OCI-M1 (cell line): ENCODE data around the gene TTLL13.
A peak's percentile ranks its signal among the peaks of the same experiment; 100 is the strongest.
"Not testable (repeated sequence)": the region's sequence is repeated elsewhere in the genome, so short reads cannot be mapped to it uniquely, and the experiment has no call there.

ENCODE experiments used
- DNase-seq: peaks from one replicate; lab custom pipeline; 2025; lab: John Stamatoyannopoulos, UW

The TTLL13 gene

GRCh38 chr15:90287101-90287500 is 37.7 kb downstream of the TTLL13 start:
- DNase-seq: no peak

- no peak for DNase-seq
Observed at GRCh38 chr15:90287946-90288345, 38.6 kb downstream of the TTLL13 start.

- peak; percentile 50 for DNase-seq
Observed at GRCh38 chr15:90291679-90292356, 42.5 kb downstream of the TTLL13 start.

GRCh38 chr15:90293040-90293810 is 43.9 kb downstream of the TTLL13 start:
- peak; percentile 83 for DNase-seq

GRCh38 chr15:90294159-90294558 is 44.8 kb downstream of the TTLL13 start:
- no peak for DNase-seq

DNA sequence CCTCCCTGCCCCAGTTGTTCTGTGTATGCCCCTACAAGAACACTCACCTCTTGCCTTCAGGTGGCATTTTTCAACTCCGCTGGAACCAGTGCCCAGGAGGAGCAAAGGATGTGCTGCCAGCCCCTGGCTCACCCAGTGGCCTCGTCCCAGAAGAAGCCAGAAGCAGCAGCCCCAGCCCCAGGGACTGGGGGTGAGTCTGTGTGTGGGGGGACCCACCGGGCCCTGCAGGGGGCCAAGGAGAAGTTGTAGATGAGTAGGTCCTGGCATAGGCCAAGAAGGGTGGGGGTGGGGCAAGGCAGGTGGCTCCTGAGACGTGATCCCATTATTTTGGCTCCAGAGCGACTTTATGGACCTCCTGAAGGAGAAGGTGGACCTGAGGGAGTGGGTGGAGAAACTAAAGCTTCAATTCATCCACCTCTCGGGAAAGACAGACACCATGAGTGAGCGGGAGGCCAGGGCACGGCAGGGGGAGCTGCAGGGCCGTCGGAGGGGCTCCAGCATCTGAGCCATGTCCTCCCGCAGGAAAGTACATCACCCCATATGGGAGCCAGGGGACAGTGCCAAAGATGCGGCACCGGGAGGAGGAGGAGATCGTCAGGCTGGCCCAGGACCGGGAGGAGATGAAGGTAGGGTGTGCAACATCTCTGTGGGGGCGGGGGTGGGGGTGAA is 45.4 kb downstream of the TTLL13 start:
- DNase-seq: no peak

- DNase-seq: no peak
Observed at GRCh38 chr15:90295270-90295648, 45.9 kb downstream of the TTLL13 start.

DNA sequence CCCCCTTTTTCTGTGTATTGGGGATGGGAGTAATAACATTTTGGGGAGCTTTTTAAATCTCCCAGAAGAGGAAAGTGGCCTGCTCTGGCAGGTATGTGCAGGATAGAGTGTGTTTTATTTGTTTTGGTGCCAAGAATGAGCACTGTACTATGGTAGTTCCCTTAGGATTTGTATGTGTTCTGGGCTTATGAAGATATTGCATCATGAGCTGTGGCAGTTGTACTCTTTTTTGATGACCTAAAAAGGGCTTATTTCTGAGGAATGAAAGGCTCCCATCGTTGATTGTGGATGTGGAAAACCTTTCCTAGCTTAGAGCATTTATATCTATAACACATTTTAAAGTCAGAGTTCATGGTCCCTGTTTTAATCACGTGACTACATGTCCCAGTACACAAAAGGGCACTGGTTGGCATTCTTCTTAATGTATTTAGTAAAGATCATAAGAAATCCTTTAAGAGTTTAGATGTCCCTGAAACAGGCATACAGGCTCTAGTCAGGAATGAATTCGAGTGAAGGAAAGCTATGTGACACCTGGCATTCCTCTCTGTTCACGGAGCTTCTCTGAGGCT is 47.0 kb downstream of the TTLL13 start:
- DNase-seq: peak; percentile 33

DNA sequence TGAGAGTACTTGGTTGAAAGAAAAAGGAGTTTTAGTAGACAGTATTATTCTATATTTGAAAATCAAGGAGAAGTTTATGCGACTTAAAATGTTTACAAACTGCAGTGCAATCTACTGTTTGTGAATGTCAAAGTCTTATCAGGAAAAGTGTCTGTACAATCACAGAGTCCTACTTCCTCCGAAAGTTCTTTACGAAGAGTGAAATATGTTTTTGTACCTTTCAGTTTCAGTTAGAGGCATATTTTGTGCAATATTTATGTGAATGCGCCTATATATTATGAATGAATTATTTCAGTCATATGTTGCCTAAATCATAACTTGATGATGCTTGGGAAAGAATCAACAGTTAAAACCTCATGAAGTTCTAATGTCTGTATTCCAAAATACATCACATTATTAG is 47.7 kb downstream of the TTLL13 start:
- peak; percentile 42 for DNase-seq

DNA sequence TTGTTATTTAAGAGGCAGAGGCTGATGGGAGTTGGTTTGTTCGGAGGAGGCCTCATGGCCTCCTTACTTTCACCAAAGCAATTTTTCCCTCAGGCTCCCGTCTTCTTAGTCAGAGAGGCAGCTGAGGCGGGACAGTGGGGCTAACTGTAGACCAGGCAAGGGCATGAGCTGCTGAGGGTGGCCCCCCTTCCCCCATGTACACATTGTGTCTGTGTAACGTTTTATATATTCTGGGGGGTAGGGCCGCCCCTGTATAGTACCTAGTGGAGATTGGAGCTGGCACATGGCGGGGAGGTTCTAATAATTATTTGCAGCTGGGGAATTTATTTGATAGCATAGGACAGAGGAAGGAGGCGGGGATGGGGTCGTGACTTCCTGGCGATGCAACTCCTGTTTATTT is 51.2 kb downstream of the TTLL13 start:
- no peak for DNase-seq

GRCh38 chr15:90300988-90301706 is 51.8 kb downstream of the TTLL13 start:
- DNase-seq: peak; percentile 85

GRCh38 chr15:90301707-90302300 is 52.4 kb downstream of the TTLL13 start:
- no peak for DNase-seq

- not testable (repeated sequence) for DNase-seq
Observed at GRCh38 chr15:90305355-90305754, 56.0 kb downstream of the TTLL13 start.

DNA sequence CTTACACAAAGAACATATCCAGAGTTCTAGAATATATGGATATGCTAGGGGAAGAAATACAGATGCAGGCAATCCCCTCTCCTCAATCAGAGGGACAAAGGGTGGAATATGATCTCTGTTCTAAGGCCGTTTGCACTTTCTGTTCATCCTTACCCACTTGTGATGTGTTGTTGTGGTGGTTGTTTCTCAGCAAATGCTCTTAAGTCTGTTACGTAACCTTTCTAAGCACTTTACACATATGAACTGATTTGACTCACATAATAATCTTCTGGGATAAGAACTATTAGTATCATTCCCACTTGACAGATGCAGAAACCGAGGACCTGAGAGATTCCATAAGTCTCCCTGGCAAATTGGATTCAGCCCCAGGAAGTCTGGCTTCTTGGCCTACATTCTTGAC is 56.6 kb downstream of the TTLL13 start:
- no peak for DNase-seq

DNA sequence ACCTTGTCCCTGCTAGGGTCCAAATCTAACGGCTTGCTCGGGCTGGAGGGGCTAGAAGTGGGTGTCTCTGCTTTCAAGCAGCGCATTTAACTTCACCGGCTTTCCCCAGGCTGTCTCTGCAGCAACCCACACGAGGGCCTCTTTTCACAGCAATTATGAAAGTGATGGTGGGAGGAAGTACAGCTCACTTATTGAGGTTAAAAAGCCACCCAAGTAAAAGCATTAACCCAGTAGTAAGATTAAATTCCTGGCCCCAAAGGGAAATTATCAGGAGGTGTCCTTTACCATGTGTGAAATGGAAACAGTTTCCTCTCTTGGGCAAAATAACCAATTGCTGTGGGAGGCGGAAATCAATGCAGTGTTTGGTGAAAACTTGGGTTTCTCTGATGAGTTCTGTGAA is 57.2 kb downstream of the TTLL13 start:
- DNase-seq: no peak

DNA sequence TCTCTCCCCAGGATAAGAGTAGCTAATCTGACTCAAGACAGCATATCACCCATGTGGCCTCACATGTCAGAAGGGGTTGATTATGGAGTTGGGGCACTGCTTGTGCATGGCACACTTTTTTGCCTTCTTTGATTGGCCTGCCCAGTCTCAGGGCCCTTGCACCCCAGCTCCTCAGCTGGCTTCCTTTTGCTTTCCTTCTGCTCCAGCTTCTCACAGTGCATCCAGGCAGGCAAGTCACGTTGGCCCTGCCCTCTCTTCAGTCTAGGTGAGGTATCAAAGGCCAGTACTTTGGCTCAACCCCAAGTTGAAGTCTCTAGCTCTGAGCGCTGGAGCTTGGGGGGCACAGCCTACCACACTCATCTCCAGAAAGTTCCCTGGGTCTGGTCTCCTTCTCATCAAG is 58.3 kb downstream of the TTLL13 start:
- DNase-seq: no peak

GRCh38 chr15:90309020-90309419 is 59.7 kb downstream of the TTLL13 start:
- DNase-seq: no peak
